ENCODE data around the gene ZBTB7C. TPM values are rescaled to one million over a fixed set of nuclear protein-coding genes. Genes with fewer than 3 reads are reported as not detected.

Gene ZBTB7C
- polyA plus RNA-seq, 3 donors: 12.6 to 14.7 (median 13.9) TPM

GRCh38 chr18:48106976-48107781 is 302.0 kb downstream of the ZBTB7C start:
- DNase-seq (ENCODE audit: low read depth in 3 of 3, low spot score in 2 of 3): no peak

GRCh38 chr18:48106498-48106897 is 302.7 kb downstream of the ZBTB7C start:
- DNase-seq (ENCODE audit: low read depth in 3 of 3, low spot score in 2 of 3): no peak

GRCh38 chr18:48105317-48105716 is 303.9 kb downstream of the ZBTB7C start:
- no peak for DNase-seq (ENCODE audit: low read depth in 3 of 3, low spot score in 2 of 3)

GRCh38 chr18:48104705-48105104 is 304.5 kb downstream of the ZBTB7C start:
- DNase-seq (ENCODE audit: low read depth in 3 of 3, low spot score in 2 of 3): no peak

GRCh38 chr18:48100651-48101165 is 308.5 kb downstream of the ZBTB7C start:
- peak; percentile 40 to 73 (median 69) for DNase-seq (ENCODE audit: low read depth in 3 of 3, low spot score in 2 of 3)

GRCh38 chr18:48100165-48100575 is 309.0 kb downstream of the ZBTB7C start:
- peak in 2 of 3 donors; percentile 45 to 46 for DNase-seq (ENCODE audit: low read depth in 3 of 3, low spot score in 2 of 3)

GRCh38 chr18:48099481-48100164 is 309.6 kb downstream of the ZBTB7C start:
- DNase-seq (ENCODE audit: low read depth in 3 of 3, low spot score in 2 of 3): peak in 1 of 3 donors; percentile 32

GRCh38 chr18:48098538-48098937 is 310.6 kb downstream of the ZBTB7C start:
- DNase-seq (ENCODE audit: low read depth in 3 of 3, low spot score in 2 of 3): no peak

- no peak for DNase-seq (ENCODE audit: low read depth in 3 of 3, low spot score in 2 of 3)
Measured at GRCh38 chr18:48098007-48098406, 311.2 kb downstream of the ZBTB7C start.

GRCh38 chr18:48095726-48096125 is 313.5 kb downstream of the ZBTB7C start:
- DNase-seq (ENCODE audit: low read depth in 3 of 3, low spot score in 2 of 3): no peak

- DNase-seq (ENCODE audit: low read depth in 3 of 3, low spot score in 2 of 3): no peak
Measured at GRCh38 chr18:48093104-48093503, 316.1 kb downstream of the ZBTB7C start.

- no peak for DNase-seq (ENCODE audit: low read depth in 3 of 3, low spot score in 2 of 3)
Measured at GRCh38 chr18:48091869-48092497, 317.2 kb downstream of the ZBTB7C start.

- DNase-seq (ENCODE audit: low read depth in 3 of 3, low spot score in 2 of 3): no peak
Measured at GRCh38 chr18:48090702-48091101, 318.5 kb downstream of the ZBTB7C start.

- no peak for DNase-seq (ENCODE audit: low read depth in 3 of 3, low spot score in 2 of 3)
Measured at GRCh38 chr18:48090021-48090420, 319.2 kb downstream of the ZBTB7C start.

- DNase-seq (ENCODE audit: low read depth in 3 of 3, low spot score in 2 of 3): no peak
Measured at GRCh38 chr18:48085781-48086487, 323.2 kb downstream of the ZBTB7C start.

- no peak for DNase-seq (ENCODE audit: low read depth in 3 of 3, low spot score in 2 of 3)
Measured at GRCh38 chr18:48084858-48085257, 324.3 kb downstream of the ZBTB7C start.

GRCh38 chr18:48084041-48084757 is 325.0 kb downstream of the ZBTB7C start:
- no peak for DNase-seq (ENCODE audit: low read depth in 3 of 3, low spot score in 2 of 3)

GRCh38 chr18:48080546-48080945 is 328.6 kb downstream of the ZBTB7C start:
- DNase-seq (ENCODE audit: low read depth in 3 of 3, low spot score in 2 of 3): no peak

- DNase-seq (ENCODE audit: low read depth in 3 of 3, low spot score in 2 of 3): no peak
Measured at GRCh38 chr18:48079885-48080284, 329.3 kb downstream of the ZBTB7C start.

GRCh38 chr18:48078448-48078847 is 330.7 kb downstream of the ZBTB7C start:
- no peak for DNase-seq (ENCODE audit: low read depth in 3 of 3, low spot score in 2 of 3)

Data from right renal cortex interstitium (tissue), 3 donors.